Measurements from ENCODE around the gene RBM38. TPM values are rescaled to one million over a fixed set of nuclear protein-coding genes. Genes with fewer than 3 reads are reported as not detected.

The RBM38 gene
- total RNA-seq, 4 donors from 2014 or later: 67.6 to 203 (median 139) TPM

DNA sequence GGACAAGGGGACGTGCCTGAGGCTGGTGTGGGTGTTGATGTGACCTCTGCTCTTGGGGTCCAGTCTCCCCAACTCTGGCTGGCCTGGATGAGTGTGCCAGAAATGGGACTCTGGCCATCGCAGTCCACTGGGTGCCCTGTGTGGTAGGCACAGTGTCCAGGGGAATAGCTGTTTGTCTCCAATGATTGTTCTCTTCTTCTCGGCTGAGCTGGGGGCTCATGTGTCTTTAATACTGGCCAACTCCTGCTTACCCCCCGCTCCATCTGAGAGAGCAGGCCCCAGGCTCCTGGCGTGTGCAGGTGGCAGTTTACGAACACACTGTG is 45.0 kb downstream of the RBM38 start:
- intact Hi-C loops (cut with DNase I): no loop called here
- no peaks in the 10 kb centered on the region for H3K36me3 ChIP-seq
- H3K27me3 ChIP-seq: peaks cover 0 to under 1% (median 0%) of the 10 kb centered on the region in 4 donors
- peaks cover 0 to 5% (median 0%) of the 10 kb centered on the region in 4 donors for H3K9me3 ChIP-seq
- peak overlapping the region; percentile 90 to 96 (median 96) for H3K27ac ChIP-seq (replicated peaks in 1 of 4)
- H3K4me1 ChIP-seq: peaks cover 68 to 84% (median 82%) of the 10 kb centered on the region in 4 donors
- TF ChIP-seq CTCF (IDR thresholded peaks at IDR 0.05): no peak
- TF ChIP-seq POLR2AphosphoS5 (IDR thresholded peaks at IDR 0.05): no peak
- no peak for TF ChIP-seq EP300 (IDR thresholded peaks at IDR 0.05)
- no peak for TF ChIP-seq POLR2A (IDR thresholded peaks at IDR 0.05; ENCODE audit: low read depth)
- WGBS: 92% methylated on average over 6 of the region's 6 CpGs
- DNase-seq (ENCODE audit: extremely low spot score): no peak
- no peak overlapping the region for H3K4me3 ChIP-seq

DNA sequence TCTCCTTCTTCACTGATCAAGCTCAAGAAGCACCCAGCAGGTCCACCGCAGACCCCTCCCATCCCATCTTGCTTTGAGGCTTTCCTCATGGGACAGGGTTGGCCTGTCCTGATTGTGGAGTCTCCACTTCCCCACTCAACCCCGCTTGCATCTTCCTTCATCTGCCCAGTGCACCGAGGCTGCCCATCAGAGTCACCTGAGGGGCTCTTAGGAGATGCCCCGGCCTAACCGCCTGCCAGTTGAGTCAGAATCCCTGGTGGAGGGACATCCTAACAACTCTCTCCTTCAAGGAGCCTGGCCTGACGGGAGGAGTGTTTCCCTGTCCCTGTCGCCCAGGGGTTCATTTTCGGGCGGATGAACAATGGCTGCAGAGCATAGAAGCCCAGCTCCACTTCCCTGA is 46.1 kb downstream of the RBM38 start:
- Histone ChIP-seq H3K9me3 (peaks cover 0 to 5% (median 0%) of the 10 kb centered on the region in 4 donors), H3K4me1 (peaks cover 76 to 94% (median 92%) of the 10 kb centered on the region in 4 donors), H3K4me3 (no peak overlapping the region), H3K36me3 (no peaks in the 10 kb centered on the region), H3K27ac (replicated peaks in 1 of 4) (peak overlapping the region; percentile 90 to 96 (median 96)), H3K27me3 (peaks cover 0 to 6% (median 0%) of the 10 kb centered on the region in 4 donors)
- 94% methylated on average over 6 of the region's 9 CpGs for WGBS
- no peak for DNase-seq (ENCODE audit: extremely low spot score)
- intact Hi-C loops (cut with DNase I): no loop called here
- no peak for TF ChIP-seq POLR2AphosphoS5 (IDR thresholded peaks at IDR 0.05)
- no peak for TF ChIP-seq CTCF (IDR thresholded peaks at IDR 0.05)
- no peak for TF ChIP-seq POLR2A (IDR thresholded peaks at IDR 0.05; ENCODE audit: low read depth)
- no peak for TF ChIP-seq EP300 (IDR thresholded peaks at IDR 0.05)

DNA sequence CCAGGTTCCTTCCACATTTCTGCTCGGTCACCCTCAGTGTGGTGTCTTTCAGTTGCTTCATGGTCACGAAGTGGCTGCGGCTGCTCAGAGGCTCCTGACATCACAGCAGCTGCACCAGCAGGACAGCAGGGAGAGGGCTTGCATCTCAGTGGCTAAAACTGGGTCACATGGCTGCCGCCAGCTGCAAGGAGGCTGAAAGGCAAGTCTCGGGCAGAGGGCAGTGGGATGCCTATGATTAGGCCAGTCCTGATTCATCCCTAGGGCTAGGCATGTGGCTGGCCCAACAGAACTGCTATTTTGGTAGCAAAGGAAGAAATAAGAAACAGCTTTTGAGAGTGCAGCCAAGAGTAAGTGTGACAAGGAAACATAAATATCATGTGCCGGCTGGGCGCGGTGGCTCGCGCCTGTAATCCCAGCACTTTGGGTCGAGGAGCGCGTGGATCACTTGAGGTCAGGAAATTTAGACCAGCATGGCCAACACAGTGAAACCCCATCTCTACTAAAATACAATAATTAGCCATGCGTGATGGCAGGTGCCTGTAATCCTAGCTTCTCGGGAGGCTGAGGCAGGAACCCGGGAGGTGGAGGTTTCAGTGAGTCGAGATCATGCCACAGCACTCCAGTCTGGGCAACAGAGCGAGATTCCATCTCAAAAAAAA is 46.6 kb downstream of the RBM38 start:
- no peak for DNase-seq (ENCODE audit: extremely low spot score)
- no peak for TF ChIP-seq POLR2A (IDR thresholded peaks at IDR 0.05; ENCODE audit: low read depth)
- TF ChIP-seq POLR2AphosphoS5 (IDR thresholded peaks at IDR 0.05): peak; percentile 63 to 72
- TF ChIP-seq CTCF (IDR thresholded peaks at IDR 0.05): no peak
- H3K4me3 ChIP-seq: no peak overlapping the region
- peak overlapping the region; percentile 90 to 96 (median 96) for H3K27ac ChIP-seq (replicated peaks in 1 of 4)
- no peaks in the 10 kb centered on the region for H3K36me3 ChIP-seq
- WGBS: 48% methylated on average over 17 of the region's 18 CpGs
- H3K27me3 ChIP-seq: peaks cover 0 to 6% (median 0%) of the 10 kb centered on the region in 4 donors
- H3K9me3 ChIP-seq: peaks cover 0 to 5% (median 0%) of the 10 kb centered on the region in 4 donors
- H3K4me1 ChIP-seq: peaks cover 76 to 94% (median 92%) of the 10 kb centered on the region in 4 donors
- intact Hi-C loops (cut with DNase I): no loop called here

DNA sequence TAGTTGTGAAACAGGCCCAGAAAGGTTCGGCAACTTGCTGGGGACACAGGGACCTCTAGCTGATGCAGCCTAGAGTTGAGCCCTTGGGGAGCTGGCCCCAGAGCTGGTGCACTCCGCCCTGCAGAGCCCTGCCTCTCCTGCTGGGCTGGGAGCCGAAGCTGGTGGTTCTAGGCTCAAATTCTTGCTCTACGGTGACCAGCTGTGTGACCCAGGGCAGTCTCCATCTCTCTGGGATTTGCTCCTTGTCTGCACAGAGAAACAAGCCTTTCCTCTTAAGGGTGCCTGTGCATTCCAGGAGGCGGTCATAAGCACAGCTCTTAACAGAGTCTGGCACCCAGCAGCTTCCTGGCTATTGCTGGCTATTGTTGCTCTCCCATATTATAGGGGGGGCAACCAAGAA is 47.4 kb downstream of the RBM38 start:
- intact Hi-C loops (cut with DNase I): no loop called here
- Histone ChIP-seq H3K4me3 (no peak overlapping the region), H3K9me3 (peaks cover 0 to 5% (median 0%) of the 10 kb centered on the region in 4 donors), H3K27ac (replicated peaks in 1 of 4) (peak overlapping the region; percentile 90 to 96 (median 96)), H3K27me3 (peaks cover 0 to 6% (median 0%) of the 10 kb centered on the region in 4 donors), H3K4me1 (peaks cover 71 to 94% (median 92%) of the 10 kb centered on the region in 4 donors), H3K36me3 (no peaks in the 10 kb centered on the region)
- TF ChIP-seq POLR2AphosphoS5 (IDR thresholded peaks at IDR 0.05) (peak in 1 of 2 donors; percentile 43), POLR2A (IDR thresholded peaks at IDR 0.05; ENCODE audit: low read depth) (no peak)
- 58% methylated on average over 2 of the region's 5 CpGs for WGBS
- DNase-seq (ENCODE audit: extremely low spot score): no peak

GRCh38 chr20:57439432-57439831 is 48.2 kb downstream of the RBM38 start:
- Histone ChIP-seq H3K36me3 (no peaks in the 10 kb centered on the region), H3K27ac (replicated peaks in 1 of 4) (peak overlapping the region; percentile 90 to 96 (median 96)), H3K9me3 (peaks cover 0 to 5% (median 0%) of the 10 kb centered on the region in 4 donors), H3K4me3 (no peak overlapping the region), H3K4me1 (peaks cover 69 to 95% (median 93%) of the 10 kb centered on the region in 4 donors), H3K27me3 (peaks cover 0 to 6% (median 0%) of the 10 kb centered on the region in 4 donors)
- TF ChIP-seq EP300 (IDR thresholded peaks at IDR 0.05): no peak
- no peak for TF ChIP-seq POLR2A (IDR thresholded peaks at IDR 0.05; ENCODE audit: low read depth)
- peak; percentile 50 to 73 for TF ChIP-seq POLR2AphosphoS5 (IDR thresholded peaks at IDR 0.05)
- DNase-seq (ENCODE audit: extremely low spot score): no peak
- 62% methylated on average over 3 of the region's 6 CpGs for WGBS
- intact Hi-C loops (cut with DNase I): no loop called here

Measured in esophagus muscularis mucosa (tissue), 4 donors.